Measurements from ENCODE around the gene ZNF672.

The ZNF672 gene

DNA sequence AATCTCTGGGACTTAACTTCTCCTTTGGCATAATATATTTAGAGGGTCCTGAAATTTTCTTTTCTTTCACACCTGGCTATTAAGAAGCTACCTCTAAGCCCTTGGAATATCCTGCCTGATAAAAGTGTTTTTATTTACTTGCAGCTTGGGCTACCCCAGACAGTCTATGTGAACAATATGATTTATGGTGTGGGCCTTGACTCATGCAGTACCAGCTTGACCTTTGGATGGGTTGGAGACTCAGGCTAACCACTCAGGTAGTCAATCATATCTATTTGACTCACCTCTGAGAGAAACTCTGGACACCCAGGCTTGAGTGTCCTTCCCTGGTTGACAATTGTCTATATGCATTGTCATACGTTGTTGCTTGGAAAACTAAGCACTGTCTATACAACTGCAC is 54.6 kb downstream of the ZNF672 start:
- no peak for DNase-seq

DNA sequence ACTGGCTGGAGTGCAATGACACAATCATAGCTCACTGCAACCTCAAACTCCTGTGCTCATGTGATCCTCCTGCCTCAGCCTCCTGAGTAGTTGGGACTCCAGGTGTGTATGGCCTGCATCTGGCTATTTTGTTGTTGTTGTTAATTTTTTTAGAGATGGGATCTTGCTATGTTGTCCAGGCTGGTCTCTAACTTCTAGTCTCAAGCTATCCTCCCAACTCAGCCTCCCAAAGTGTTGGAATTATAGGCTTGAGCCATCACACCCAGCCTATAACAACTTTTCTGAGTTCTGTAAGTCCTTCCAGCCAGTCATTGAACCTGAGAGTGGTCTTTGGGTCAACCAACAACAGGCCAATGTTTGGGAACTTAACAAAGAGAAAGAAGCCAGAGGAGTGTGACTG is 56.8 kb downstream of the ZNF672 start:
- no peak for DNase-seq

DNA sequence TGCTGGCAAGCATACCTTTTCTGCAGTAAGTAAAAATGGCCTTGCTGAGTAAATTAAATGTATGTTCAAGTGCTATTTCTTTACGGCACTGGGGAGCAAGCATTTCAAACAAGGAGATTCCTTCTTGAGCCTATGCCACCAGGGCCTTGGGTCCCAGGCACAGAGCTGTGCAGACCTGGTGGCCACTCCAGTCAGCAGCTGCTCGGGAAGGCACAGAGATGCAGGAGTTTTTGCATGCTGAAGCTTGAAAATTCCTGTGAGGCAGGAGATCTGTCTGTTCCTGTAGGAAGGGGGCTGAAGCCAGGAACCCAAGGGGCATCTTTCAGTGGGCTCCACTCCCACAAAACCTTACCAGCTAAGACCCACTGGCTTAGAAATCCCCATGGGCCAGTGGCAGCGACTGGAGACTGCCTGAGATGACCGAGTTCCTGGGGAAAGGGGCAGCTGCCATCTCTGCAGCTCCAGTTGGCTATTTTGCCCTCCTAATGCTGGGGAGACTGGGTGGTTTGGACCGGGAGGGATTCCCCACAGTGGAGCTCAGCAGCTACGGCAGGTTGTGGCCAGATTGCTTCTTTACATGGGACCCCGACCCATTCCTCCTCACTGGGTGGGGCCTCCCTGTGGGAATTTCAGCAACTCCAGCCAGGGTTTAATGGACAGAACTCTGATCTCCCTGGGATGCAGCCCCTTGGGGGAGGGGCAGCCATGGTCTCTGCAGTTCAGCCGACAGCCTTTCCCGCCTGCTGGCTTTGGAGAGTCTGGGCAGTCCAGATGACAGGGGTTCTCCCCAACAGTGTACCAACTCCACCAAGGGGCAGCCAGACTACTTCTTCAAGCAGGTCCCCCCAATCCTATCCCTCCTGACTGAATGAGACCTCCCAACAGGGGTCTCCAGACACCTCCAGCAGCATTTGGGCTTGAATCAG is 59.7 kb downstream of the ZNF672 start:
- DNase-seq: no peak
